ENCODE measurements around the gene BMP8B. TPM values are rescaled to one million over a fixed set of nuclear protein-coding genes. Genes with fewer than 3 reads are reported as not detected.

The BMP8B gene
- total RNA-seq, 3 donors from 2014 or later (not counting 1 experiment from before 2014, with no cell fraction given) = 2.8 to 4.3 (median 3.6) TPM

DNA sequence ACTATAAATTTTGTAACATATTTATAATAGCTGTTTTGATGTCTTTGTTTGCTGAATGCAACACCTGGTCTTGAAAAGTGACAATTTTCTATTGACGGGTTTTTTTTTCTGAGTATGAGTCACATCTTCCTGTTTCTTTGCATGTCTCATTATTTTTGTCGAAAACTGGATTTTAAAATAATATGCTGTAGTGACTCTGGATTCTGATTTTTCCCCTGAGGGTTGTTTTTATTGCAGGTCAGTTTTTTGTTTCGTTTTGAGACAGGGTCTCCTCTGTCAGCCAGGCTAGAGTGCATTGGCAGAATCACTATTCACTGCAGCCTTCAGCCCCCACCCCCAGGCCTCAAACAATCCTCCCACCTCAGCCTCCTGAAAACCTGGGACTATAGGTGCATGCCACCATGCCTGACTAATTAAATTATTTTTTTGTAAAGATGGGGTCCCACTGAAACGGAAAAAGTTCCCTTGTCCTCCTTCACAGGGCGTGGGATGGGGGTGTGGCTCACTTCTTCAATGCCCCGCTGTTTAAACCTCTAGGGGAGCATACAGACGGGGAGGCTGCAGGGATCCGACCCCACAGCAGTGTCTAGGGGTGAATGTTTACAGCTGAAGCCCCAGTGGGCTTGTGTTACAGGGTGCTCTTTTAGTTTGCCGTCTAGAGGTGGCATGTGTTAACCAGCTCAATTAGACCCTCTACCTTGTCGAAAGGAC, 61.3 kb downstream of the BMP8B start:
- TF ChIP-seq, protein P1, sequence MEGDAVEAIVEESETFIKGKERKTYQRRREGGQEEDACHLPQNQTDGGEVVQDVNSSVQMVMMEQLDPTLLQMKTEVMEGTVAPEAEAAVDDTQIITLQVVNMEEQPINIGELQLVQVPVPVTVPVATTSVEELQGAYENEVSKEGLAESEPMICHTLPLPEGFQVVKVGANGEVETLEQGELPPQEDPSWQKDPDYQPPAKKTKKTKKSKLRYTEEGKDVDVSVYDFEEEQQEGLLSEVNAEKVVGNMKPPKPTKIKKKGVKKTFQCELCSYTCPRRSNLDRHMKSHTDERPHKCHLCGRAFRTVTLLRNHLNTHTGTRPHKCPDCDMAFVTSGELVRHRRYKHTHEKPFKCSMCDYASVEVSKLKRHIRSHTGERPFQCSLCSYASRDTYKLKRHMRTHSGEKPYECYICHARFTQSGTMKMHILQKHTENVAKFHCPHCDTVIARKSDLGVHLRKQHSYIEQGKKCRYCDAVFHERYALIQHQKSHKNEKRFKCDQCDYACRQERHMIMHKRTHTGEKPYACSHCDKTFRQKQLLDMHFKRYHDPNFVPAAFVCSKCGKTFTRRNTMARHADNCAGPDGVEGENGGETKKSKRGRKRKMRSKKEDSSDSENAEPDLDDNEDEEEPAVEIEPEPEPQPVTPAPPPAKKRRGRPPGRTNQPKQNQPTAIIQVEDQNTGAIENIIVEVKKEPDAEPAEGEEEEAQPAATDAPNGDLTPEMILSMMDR (IDR thresholded peaks at IDR 0.05) = no peak
- Histone ChIP-seq H3K27ac (ENCODE audit: low read length) (no peak overlapping the region), H3K9me3 (ENCODE audit: control insufficient read depth, insufficient read depth, low read length) (no peaks in the 10 kb centered on the region), H3K4me3 (ENCODE audit: low read length) (no peak overlapping the region), H3K4me1 (ENCODE audit: control insufficient read depth, insufficient read depth, low read length) (no peaks in the 10 kb centered on the region), H3K36me3 (ENCODE audit: control insufficient read depth, insufficient read depth, low read length) (no peaks in the 10 kb centered on the region), H3K27me3 (ENCODE audit: control insufficient read depth, insufficient read depth, low read length) (peaks cover 17% of the 10 kb centered on the region)
- intact Hi-C loops (cut with micrococcal nuclease) = no loop called here
- 45% methylated on average over 10 of the region's 10 CpGs for WGBS (ENCODE audit: insufficient coverage)
- no peak for DNase-seq
- H3K4me1 Mint-ChIP-seq = peaks cover 17 to 21% of the 10 kb centered on the region in 2 donors
- H3K9me3 Mint-ChIP-seq = no peaks in the 10 kb centered on the region
- H3K27me3 Mint-ChIP-seq (ENCODE audit: low read depth in 2 of 2) = peaks cover 54 to 63% of the 10 kb centered on the region in 2 donors
- peak in 1 of 3 donors; percentile 40 for ATAC-seq
- peak overlapping the region; percentile 50 for H3K4me3 Mint-ChIP-seq
- H3K27ac Mint-ChIP-seq = no peak overlapping the region
- no peaks in the 10 kb centered on the region for H3K36me3 Mint-ChIP-seq

DNA sequence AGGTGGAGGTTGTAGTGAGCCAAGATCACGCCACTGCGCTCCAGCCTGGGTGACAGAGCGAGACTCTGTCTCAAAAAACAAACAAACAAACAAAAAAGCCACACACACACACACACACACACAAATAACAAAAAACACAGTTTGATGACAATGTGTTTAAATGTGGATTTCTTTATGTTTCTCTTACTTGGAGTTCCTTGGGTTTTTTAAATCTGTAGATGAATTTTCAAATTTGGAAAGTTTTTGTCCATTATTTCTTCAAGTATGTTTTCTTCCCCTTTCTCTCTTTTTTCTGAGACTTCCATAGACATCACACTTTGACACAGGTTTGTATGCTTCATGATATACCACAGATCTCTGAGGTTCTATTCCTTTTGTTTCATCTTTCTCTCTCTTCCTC, 62.1 kb downstream of the BMP8B start:
- TF ChIP-seq, protein P1 (IDR thresholded peaks at IDR 0.05) = no peak
- Mint-ChIP-seq H3K4me3 (no peak overlapping the region), H3K27me3 (ENCODE audit: low read depth in 2 of 2) (peaks cover 57 to 70% of the 10 kb centered on the region in 2 donors), H3K27ac (no peak overlapping the region), H3K9me3 (no peaks in the 10 kb centered on the region), H3K36me3 (no peaks in the 10 kb centered on the region), H3K4me1 (peaks cover 17 to 21% of the 10 kb centered on the region in 2 donors)
- no CpG with 5 or more reads among the region's 3 CpGs for WGBS (ENCODE audit: insufficient coverage)
- no peak for DNase-seq
- Histone ChIP-seq H3K27ac (ENCODE audit: low read length) (no peak overlapping the region), H3K9me3 (ENCODE audit: control insufficient read depth, insufficient read depth, low read length) (no peaks in the 10 kb centered on the region), H3K4me1 (ENCODE audit: control insufficient read depth, insufficient read depth, low read length) (no peaks in the 10 kb centered on the region), H3K36me3 (ENCODE audit: control insufficient read depth, insufficient read depth, low read length) (no peaks in the 10 kb centered on the region), H3K4me3 (ENCODE audit: low read length) (no peak overlapping the region), H3K27me3 (ENCODE audit: control insufficient read depth, insufficient read depth, low read length) (peaks cover 17% of the 10 kb centered on the region)
- intact Hi-C loops (cut with micrococcal nuclease) = no loop called here
- ATAC-seq = no peak

- no peak overlapping the region for H3K4me3 Mint-ChIP-seq
- Histone ChIP-seq H3K9me3 (ENCODE audit: control insufficient read depth, insufficient read depth, low read length) (no peaks in the 10 kb centered on the region), H3K4me3 (ENCODE audit: low read length) (no peak overlapping the region), H3K27me3 (ENCODE audit: control insufficient read depth, insufficient read depth, low read length) (peaks cover 12% of the 10 kb centered on the region), H3K4me1 (ENCODE audit: control insufficient read depth, insufficient read depth, low read length) (no peaks in the 10 kb centered on the region), H3K27ac (ENCODE audit: low read length) (no peak overlapping the region), H3K36me3 (ENCODE audit: control insufficient read depth, insufficient read depth, low read length) (no peaks in the 10 kb centered on the region)
- WGBS (ENCODE audit: insufficient coverage) = no CpG with 5 or more reads among the region's 2 CpGs
- H3K9me3 Mint-ChIP-seq = no peaks in the 10 kb centered on the region
- intact Hi-C loops (cut with micrococcal nuclease) = loop anchor here (5.0 kb wide), 2 partner anchors 50 to 70 kb away; partner anchors contain the start of gene NT5C1A
- peaks cover 0 to 9% of the 10 kb centered on the region in 2 donors for H3K4me1 Mint-ChIP-seq
- peaks cover 38 to 50% of the 10 kb centered on the region in 2 donors for H3K27me3 Mint-ChIP-seq (ENCODE audit: low read depth in 2 of 2)
- ATAC-seq = no peak
- H3K36me3 Mint-ChIP-seq = no peaks in the 10 kb centered on the region
- TF ChIP-seq, protein P1 (IDR thresholded peaks at IDR 0.05) = no peak
- no peak for DNase-seq
- H3K27ac Mint-ChIP-seq = no peak overlapping the region
These were observed 66.2 kb downstream of the BMP8B start for GRCh38 chr1:39722495-39722894.

Measured in natural killer cell (primary cell).